NT2/D1 (cell line): Measurements from ENCODE around the gene FRMD4B.

ENCODE experiments used
- DNase-seq: peaks from one replicate; pipeline ENCODE4 v3.0.0-alpha.2; 2011; ENCODE audit warnings: low read depth, low spot score
- H3K27me3 ChIP-seq: 2 replicates; pipeline ENCODE4 v1.6.0; 2011; ENCODE audit warnings: mild to moderate bottlenecking; ENCODE audit not compliant: insufficient read length, insufficient read depth
- H3K36me3 ChIP-seq: 2 replicates; pipeline ENCODE4 v1.6.1; 2011; ENCODE audit warnings: mild to moderate bottlenecking, low read length, mixed read lengths; ENCODE audit not compliant: insufficient read depth, insufficient read length
- H3K4me1 ChIP-seq: 2 replicates; pipeline ENCODE4 v1.5.1; 2011; ENCODE audit not compliant: insufficient read depth, insufficient read length
- H3K4me3 ChIP-seq: 2 replicates; pipeline ENCODE4 v1.5.1; 2011; ENCODE audit warnings: low read depth; ENCODE audit not compliant: insufficient read length
- H3K9ac ChIP-seq: 2 replicates; pipeline ENCODE4 v1.6.0; 2011; ENCODE audit warnings: low read depth; ENCODE audit not compliant: insufficient read length
- H3K9me3 ChIP-seq: 2 replicates; pipeline ENCODE4 v1.5.1; 2011; ENCODE audit warnings: mild to moderate bottlenecking, low read length; ENCODE audit not compliant: insufficient read depth
- SUZ12 ChIP-seq: IDR thresholded peaks from 2 replicates; pipeline ENCODE4 v1.6.1; 2011; ENCODE audit not compliant: insufficient read length, insufficient read depth; ENCODE audit errors: extremely low read depth
- YY1 ChIP-seq: IDR thresholded peaks from 2 replicates; pipeline ENCODE4 v1.6.1; 2011; ENCODE audit not compliant: insufficient read length, insufficient read depth
- ZNF274 ChIP-seq: IDR thresholded peaks from 2 replicates; pipeline ENCODE4 v1.6.1; 2011; ENCODE audit warnings: mild to moderate bottlenecking, low read depth, low read length

Gene FRMD4B

DNA sequence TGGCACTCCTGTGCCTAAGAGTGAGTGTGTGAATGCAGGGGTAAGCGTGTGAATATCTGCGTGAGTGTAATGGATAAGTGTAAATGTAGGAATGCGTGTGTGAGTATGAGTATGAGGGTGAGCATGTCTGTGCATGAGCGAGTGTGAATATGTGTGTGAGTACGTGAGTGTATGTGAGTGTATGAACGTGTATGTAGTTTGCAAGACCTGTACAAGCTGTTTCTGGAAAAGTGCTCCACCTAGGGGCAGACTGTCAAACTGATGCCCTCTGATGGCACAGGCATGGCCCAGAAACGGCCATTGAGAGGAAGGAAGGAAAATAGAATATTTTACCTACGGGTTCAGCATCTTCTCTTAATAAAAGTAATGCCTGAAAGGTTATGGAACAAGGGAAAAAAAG lies 24.4 kb upstream of the FRMD4B start:
- peak; percentile 33 for DNase-seq
- H3K9ac ChIP-seq, result no peak overlapping the region
- no peak for TF ChIP-seq ZNF274
- H3K9me3 ChIP-seq, result peaks cover 3% of the 10 kb centered on the region; the same call in 1 of the 2 replicates
- H3K4me3 ChIP-seq, result no peak overlapping the region
- no peaks in the 10 kb centered on the region for H3K36me3 ChIP-seq
- H3K27me3 ChIP-seq, result no peaks in the 10 kb centered on the region
- no peaks in the 10 kb centered on the region for H3K4me1 ChIP-seq

DNA sequence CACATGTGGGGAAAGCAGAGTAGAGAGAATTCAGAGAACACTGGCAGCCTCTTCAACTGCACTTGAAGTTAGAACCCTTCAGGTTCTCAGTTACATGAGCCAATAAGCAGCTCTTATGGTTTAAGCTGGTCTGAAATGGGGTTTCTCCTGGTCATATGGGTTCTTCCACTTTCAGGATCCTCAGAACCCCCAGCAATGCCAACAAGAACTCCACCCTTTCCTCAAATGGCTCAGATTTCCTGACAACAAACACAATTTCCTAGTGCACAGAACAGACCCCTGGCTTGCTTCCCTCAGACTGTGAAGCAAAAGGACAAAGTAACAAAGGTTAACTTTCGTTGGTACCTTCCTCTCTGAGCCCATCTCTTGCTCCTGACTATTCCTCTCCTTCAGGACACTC lies 23.9 kb upstream of the FRMD4B start:
- H3K36me3 ChIP-seq, result no peaks in the 10 kb centered on the region
- H3K27me3 ChIP-seq, result no peaks in the 10 kb centered on the region
- DNase-seq, result no peak
- peaks cover 8% of the 10 kb centered on the region; the same call in 1 of the 2 replicates for H3K9me3 ChIP-seq
- no peak overlapping the region for H3K4me3 ChIP-seq
- no peak for TF ChIP-seq SUZ12
- no peak for TF ChIP-seq YY1
- TF ChIP-seq ZNF274, result no peak
- no peaks in the 10 kb centered on the region for H3K4me1 ChIP-seq
- no peak overlapping the region for H3K9ac ChIP-seq

DNA sequence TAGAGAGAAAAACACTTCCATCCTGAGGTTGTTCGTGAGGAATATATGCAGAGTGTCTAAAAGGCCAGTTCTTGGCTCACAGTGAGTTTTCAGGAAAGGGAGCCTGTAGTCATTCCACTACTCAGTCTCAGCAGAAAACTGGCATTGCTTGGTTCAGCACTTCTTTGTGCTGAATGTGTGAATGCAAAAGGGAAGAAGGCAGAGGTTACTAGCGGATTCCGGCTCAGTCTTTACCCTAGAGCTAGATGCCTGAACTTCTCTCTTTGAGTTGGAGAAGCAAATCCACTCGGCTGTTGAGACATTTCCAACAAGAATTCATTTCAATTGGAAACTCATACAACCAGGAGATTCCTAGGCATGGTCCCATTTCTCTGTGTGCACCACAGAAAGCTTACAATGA lies 23.1 kb upstream of the FRMD4B start:
- Histone ChIP-seq H3K9ac (no peak overlapping the region), H3K36me3 (no peaks in the 10 kb centered on the region), H3K4me3 (no peak overlapping the region), H3K27me3 (no peaks in the 10 kb centered on the region), H3K4me1 (no peaks in the 10 kb centered on the region), H3K9me3 (peaks cover 12% of the 10 kb centered on the region; the same call in 1 of the 2 replicates)
- no peak for DNase-seq
- TF ChIP-seq YY1, result no peak
- TF ChIP-seq ZNF274, result no peak
- no peak for TF ChIP-seq SUZ12

DNA sequence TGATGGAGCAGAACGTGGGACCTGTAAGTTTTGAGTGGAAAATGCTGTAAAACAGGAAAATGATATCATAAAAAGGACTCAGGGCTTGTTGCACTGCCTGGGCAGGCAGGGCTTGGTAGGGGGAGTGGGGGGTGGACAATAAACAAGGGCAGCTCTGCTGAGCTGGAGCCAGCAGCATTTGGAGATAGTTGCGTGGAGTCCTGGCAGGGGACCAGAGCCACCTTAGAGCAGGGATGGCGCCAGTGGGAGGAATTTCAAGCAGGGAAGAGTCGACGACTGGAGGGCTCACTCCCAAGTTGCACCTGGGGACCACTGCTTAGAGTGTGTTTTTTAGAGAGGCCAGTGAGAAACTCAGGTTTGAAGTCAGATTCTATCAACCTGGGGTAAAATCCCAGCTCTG lies 22.7 kb upstream of the FRMD4B start:
- no peak overlapping the region for H3K9ac ChIP-seq
- TF ChIP-seq ZNF274, result no peak
- TF ChIP-seq SUZ12, result no peak
- no peak for TF ChIP-seq YY1
- H3K9me3 ChIP-seq, result peaks cover 12% of the 10 kb centered on the region; the same call in 1 of the 2 replicates
- H3K4me3 ChIP-seq, result no peak overlapping the region
- no peak for DNase-seq
- no peaks in the 10 kb centered on the region for H3K27me3 ChIP-seq
- H3K4me1 ChIP-seq, result no peaks in the 10 kb centered on the region
- no peaks in the 10 kb centered on the region for H3K36me3 ChIP-seq

DNA sequence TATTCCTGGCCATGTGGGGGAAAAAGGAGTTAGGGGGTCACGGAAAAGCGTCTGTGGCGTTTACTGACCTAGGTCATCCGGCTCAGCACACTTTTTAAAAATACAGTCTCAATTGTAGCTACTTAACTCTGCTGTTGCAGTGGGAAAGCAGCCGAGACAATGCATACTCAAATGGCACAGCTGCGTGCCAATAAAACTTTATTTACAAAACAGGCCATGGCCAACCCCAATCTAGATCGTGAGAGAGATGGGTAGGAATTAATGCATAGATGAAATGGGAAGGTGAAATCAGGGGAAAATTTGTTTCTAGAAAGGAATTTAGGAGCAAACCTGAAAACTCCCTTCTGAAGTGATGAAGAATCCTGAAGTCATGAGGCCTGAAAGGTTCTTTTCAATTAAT lies 22.0 kb upstream of the FRMD4B start:
- H3K9ac ChIP-seq, result no peak overlapping the region
- H3K9me3 ChIP-seq, result peaks cover 12% of the 10 kb centered on the region; the same call in 1 of the 2 replicates
- no peaks in the 10 kb centered on the region for H3K36me3 ChIP-seq
- no peak for DNase-seq
- no peaks in the 10 kb centered on the region for H3K27me3 ChIP-seq
- H3K4me1 ChIP-seq, result no peaks in the 10 kb centered on the region
- TF ChIP-seq ZNF274 (no peak), YY1 (no peak), SUZ12 (no peak)
- H3K4me3 ChIP-seq, result no peak overlapping the region

DNA sequence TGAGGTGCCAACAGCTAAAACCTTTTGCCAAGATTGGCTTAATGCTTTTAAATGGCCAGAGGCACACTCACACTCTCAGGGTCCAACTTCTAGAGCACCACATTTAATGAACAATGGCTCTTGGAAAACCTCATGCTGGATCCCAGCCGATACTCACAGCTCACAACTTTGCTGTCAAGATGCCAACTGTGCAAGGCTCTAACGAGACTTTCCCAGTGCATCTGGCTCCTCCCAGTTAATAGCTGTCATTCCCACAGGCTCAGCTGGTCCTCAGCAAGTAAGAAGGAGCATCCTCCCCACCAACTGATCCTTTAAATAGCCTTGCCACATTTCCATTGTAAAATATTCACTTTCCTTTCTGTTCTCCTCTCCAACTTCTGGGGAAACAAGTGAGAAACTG lies 20.3 kb upstream of the FRMD4B start:
- no peak overlapping the region for H3K4me3 ChIP-seq
- no peaks in the 10 kb centered on the region for H3K27me3 ChIP-seq
- DNase-seq, result no peak
- no peak for TF ChIP-seq YY1
- no peak for TF ChIP-seq SUZ12
- TF ChIP-seq ZNF274, result no peak
- no peaks in the 10 kb centered on the region for H3K36me3 ChIP-seq
- H3K9me3 ChIP-seq, result peaks cover 12% of the 10 kb centered on the region; the same call in 1 of the 2 replicates
- no peak overlapping the region for H3K9ac ChIP-seq
- H3K4me1 ChIP-seq, result no peaks in the 10 kb centered on the region

DNA sequence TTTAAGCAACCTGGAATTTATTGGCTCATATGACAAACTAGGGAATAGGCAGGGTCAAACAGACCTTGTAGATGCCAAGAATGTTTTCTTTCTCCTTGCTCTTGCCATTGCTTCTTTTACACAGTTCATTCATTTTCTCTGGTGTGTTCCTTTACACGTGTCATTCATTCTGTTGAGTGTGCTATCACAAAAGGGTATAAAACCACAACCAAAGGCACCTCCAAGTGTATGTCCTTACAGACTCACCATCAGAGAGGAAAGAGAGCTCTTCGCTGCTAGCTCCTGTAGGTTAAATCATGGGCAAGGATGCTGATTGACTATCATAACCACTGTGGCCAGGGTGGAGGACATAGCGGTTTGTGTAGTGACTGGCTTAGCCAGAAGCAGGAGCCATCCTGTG lies 19.2 kb upstream of the FRMD4B start:
- TF ChIP-seq ZNF274 (no peak), SUZ12 (no peak), YY1 (no peak)
- no peaks in the 10 kb centered on the region for H3K4me1 ChIP-seq
- no peak overlapping the region for H3K4me3 ChIP-seq
- no peaks in the 10 kb centered on the region for H3K27me3 ChIP-seq
- DNase-seq, result no peak
- peaks cover 12% of the 10 kb centered on the region; the same call in 1 of the 2 replicates for H3K9me3 ChIP-seq
- no peak overlapping the region for H3K9ac ChIP-seq
- no peaks in the 10 kb centered on the region for H3K36me3 ChIP-seq

DNA sequence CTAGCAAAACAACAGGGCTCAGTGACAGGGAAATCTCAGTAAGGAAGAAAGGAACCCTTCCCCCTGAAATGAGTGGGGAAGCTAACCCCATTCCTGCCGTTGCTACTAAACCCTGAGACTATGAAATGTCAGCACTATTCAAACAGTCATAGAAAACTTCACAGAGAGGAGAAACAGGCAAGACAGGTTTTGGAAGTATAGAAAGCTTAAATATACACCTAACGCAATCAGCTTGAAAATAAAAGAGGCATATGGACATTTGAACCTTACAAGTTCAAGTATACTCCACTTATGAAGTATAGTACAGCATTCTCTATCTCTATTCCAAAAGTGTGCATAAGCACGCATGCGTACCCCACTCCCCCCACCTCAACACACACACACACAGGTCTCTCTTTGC lies 17.6 kb upstream of the FRMD4B start:
- TF ChIP-seq YY1, result no peak
- no peak for TF ChIP-seq SUZ12
- no peak for TF ChIP-seq ZNF274
- Histone ChIP-seq H3K4me3 (no peak overlapping the region), H3K36me3 (no peaks in the 10 kb centered on the region), H3K27me3 (no peaks in the 10 kb centered on the region), H3K4me1 (no peaks in the 10 kb centered on the region), H3K9me3 (peaks cover 12% of the 10 kb centered on the region; the same call in 1 of the 2 replicates), H3K9ac (no peak overlapping the region)
- no peak for DNase-seq
